ENCODE results near the gene NAV3.

The NAV3 gene

GRCh38 chr12:77996670-77997069 is 166.0 kb downstream of the NAV3 start:
- no peak overlapping the region for H3K4me3 ChIP-seq (replicated peaks; ENCODE audit: low read depth, low read length)
- no peak for DNase-seq (ENCODE audit: extremely low read depth, low read depth)
- TF ChIP-seq CTCF (IDR thresholded peaks at IDR 0.05; ENCODE audit: low read depth, low read length, missing control alignments): no peak

- no peak for DNase-seq (ENCODE audit: extremely low read depth, low read depth)
- TF ChIP-seq CTCF (IDR thresholded peaks at IDR 0.05; ENCODE audit: low read depth, low read length, missing control alignments): no peak
- H3K4me3 ChIP-seq (replicated peaks; ENCODE audit: low read depth, low read length): no peak overlapping the region
These were observed 167.6 kb downstream of the NAV3 start for GRCh38 chr12:77998236-77998786.

GRCh38 chr12:77999074-77999715 is 168.5 kb downstream of the NAV3 start:
- no peak overlapping the region for H3K4me3 ChIP-seq (replicated peaks; ENCODE audit: low read depth, low read length)
- TF ChIP-seq CTCF (IDR thresholded peaks at IDR 0.05; ENCODE audit: low read depth, low read length, missing control alignments): no peak
- no peak for DNase-seq (ENCODE audit: extremely low read depth, low read depth)

GRCh38 chr12:78002878-78003277 is 172.2 kb downstream of the NAV3 start:
- DNase-seq (ENCODE audit: extremely low read depth, low read depth): no peak
- no peak for TF ChIP-seq CTCF (IDR thresholded peaks at IDR 0.05; ENCODE audit: low read depth, low read length, missing control alignments)
- no peak overlapping the region for H3K4me3 ChIP-seq (replicated peaks; ENCODE audit: low read depth, low read length)

- no peak overlapping the region for H3K4me3 ChIP-seq (replicated peaks; ENCODE audit: low read depth, low read length)
- TF ChIP-seq CTCF (IDR thresholded peaks at IDR 0.05; ENCODE audit: low read depth, low read length, missing control alignments): no peak
- DNase-seq (ENCODE audit: extremely low read depth, low read depth): no peak
These were observed 173.8 kb downstream of the NAV3 start for GRCh38 chr12:78004249-78005093.

GRCh38 chr12:78005094-78005492 is 174.4 kb downstream of the NAV3 start:
- TF ChIP-seq CTCF (IDR thresholded peaks at IDR 0.05; ENCODE audit: low read depth, low read length, missing control alignments): no peak
- no peak for DNase-seq (ENCODE audit: extremely low read depth, low read depth)
- H3K4me3 ChIP-seq (replicated peaks; ENCODE audit: low read depth, low read length): no peak overlapping the region
